CD4-positive, alpha-beta T cell (primary cell): ENCODE measurements around the gene PTPRK. TPM values are rescaled to one million over a fixed set of nuclear protein-coding genes. Genes with fewer than 3 reads are reported as not detected.

Source experiments
- ATAC-seq: fragments of 200-7000 bp; cut with Tn5 transposase; one replicate; pipeline ENCODE4 v1.10.0; 2022; ENCODE audit warnings: mild to moderate bottlenecking; ENCODE audit not compliant: poor library complexity
- CTCF ChIA-PET: fragments of 350-600 bp; sonication (Branson Sonifier 250); formaldehyde crosslinking; loops from one replicate; lab custom pipeline; 2021; ENCODE audit warnings: antibody characterized with exemption, inconsistent platforms; lab: Charles Lee
- POLR2A ChIA-PET: fragments of 350-600 bp; sonication (Branson Sonifier 250); formaldehyde crosslinking; loops from one replicate; lab custom pipeline; 2021; ENCODE audit warnings: antibody characterized with exemption, inconsistent platforms; lab: Charles Lee
- DNase-seq, 14 experiments: peaks; one replicate each; pipeline ENCODE4 v3.0.0-alpha.2; 2013 to 2020; ENCODE audit warnings: mixed read lengths in 2 of 14
- H3K27ac ChIP-seq, 2 donors: one replicate each; pipeline versions ENCODE4 v1.5.1 to v1.7.0; 2013; ENCODE audit warnings: low read length in 2 of 2, low read depth in 1 of 2, mild to moderate bottlenecking in 1 of 2
- H3K27me3 ChIP-seq, 2 experiments: 1 replicate in 1 of 2; 2 replicates in 1 of 2; pipeline versions ENCODE4 v1.6.1 to v1.7.0; 2013; ENCODE audit warnings: low read length in 2 of 2, control low read depth in 1 of 2, mild to moderate bottlenecking in 1 of 2, moderate library complexity in 1 of 2; ENCODE audit not compliant: insufficient read depth in 2 of 2, control insufficient read depth in 1 of 2
- H3K36me3 ChIP-seq: one replicate; pipeline ENCODE4 v1.6.1; 2013; ENCODE audit warnings: low read length, control low read depth; ENCODE audit not compliant: insufficient read depth
- H3K4me1 ChIP-seq: one replicate; pipeline ENCODE4 v1.6.1; 2013; ENCODE audit warnings: low read length, control low read depth; ENCODE audit not compliant: insufficient read depth
- H3K4me3 ChIP-seq: one replicate; pipeline ENCODE4 v1.5.1; 2013; ENCODE audit warnings: mild to moderate bottlenecking, low read length, moderate library complexity
- H3K9me3 ChIP-seq, 2 experiments: 1 replicate in 1 of 2; 2 replicates in 1 of 2; pipeline versions ENCODE4 v1.6.1 to v1.7.0; 2013; ENCODE audit warnings: low read length in 2 of 2, mild to moderate bottlenecking in 2 of 2, control low read depth in 1 of 2, moderate library complexity in 1 of 2; ENCODE audit not compliant: control insufficient read depth in 1 of 2, insufficient read depth in 1 of 2
- H3K27ac Mint-ChIP-seq: one replicate; pipeline ENCODE4 v1.8.0; 2020; ENCODE audit warnings: mixed read lengths
- H3K27me3 Mint-ChIP-seq: one replicate; pipeline ENCODE4 v1.8.0; 2021; ENCODE audit warnings: mixed read lengths
- H3K36me3 Mint-ChIP-seq: one replicate; pipeline ENCODE4 v1.8.0; 2021; ENCODE audit warnings: low read depth, mixed read lengths
- H3K4me1 Mint-ChIP-seq: one replicate; pipeline ENCODE4 v1.8.0; 2021; ENCODE audit warnings: low read depth, mixed read lengths
- H3K4me3 Mint-ChIP-seq: one replicate; pipeline ENCODE4 v1.8.0; 2020; ENCODE audit warnings: mild to moderate bottlenecking, mixed read lengths
- H3K9me3 Mint-ChIP-seq: one replicate; pipeline ENCODE4 v1.8.0; 2020; ENCODE audit warnings: mixed read lengths
- CTCF ChIP-seq: fragments of 200-600 bp; IDR thresholded peaks from one replicate; pipeline ENCODE4 v1.8.0; 2022; ENCODE audit warnings: antibody characterized with exemption, mild to moderate bottlenecking
- intact Hi-C, 2 experiments: fragments of 100-400 bp; cut with DNase I in 1 of 2; cut with micrococcal nuclease in 1 of 2; formaldehyde crosslinking; loops; one replicate each; pipeline versions ENCODE4 v1.15.1 to v1.9.0; 2023 to 2025; cut with DNase I, micrococcal nuclease
- total RNA-seq, 174 experiments: library from RNA in 2 of 174; stranded (reverse) in 2 of 174; gene quantifications; one replicate each; pipeline ENCODE4 v1.2.3 and lab custom pipeline; 2021 to 2026

PTPRK gene
- total RNA-seq, 2 experiments from 2014 or later, result 8.4 to 10.3 TPM

GRCh38 chr6:127963495-127963894 is 556.9 kb downstream of the PTPRK start:
- Histone ChIP-seq H3K27me3 (no peaks in the 10 kb centered on the region), H3K9me3 (no peaks in the 10 kb centered on the region), H3K36me3 (no peaks in the 10 kb centered on the region), H3K4me3 (no peak overlapping the region), H3K27ac (no peak overlapping the region), H3K4me1 (peaks cover 5% of the 10 kb centered on the region)
- Mint-ChIP-seq H3K4me3 (no peak overlapping the region), H3K9me3 (peaks cover 7% of the 10 kb centered on the region), H3K4me1 (peaks cover 17% of the 10 kb centered on the region), H3K36me3 (no peaks in the 10 kb centered on the region), H3K27ac (no peak overlapping the region), H3K27me3 (no peaks in the 10 kb centered on the region)
- ATAC-seq (no peak), DNase-seq (no peak)
- intact Hi-C loops, result no loop called here
- POLR2A ChIA-PET, result no interaction called here
- TF ChIP-seq CTCF, result no peak
- CTCF ChIA-PET, result interaction anchor here (1.2 kb wide), 1 partner anchor 23 kb away, joined by 4 read pairs; no protein-coding TSS in a partner anchor

GRCh38 chr6:127959869-127960268 is 560.5 kb downstream of the PTPRK start:
- Histone ChIP-seq H3K36me3 (no peaks in the 10 kb centered on the region), H3K27ac (no peak overlapping the region), H3K27me3 (no peaks in the 10 kb centered on the region), H3K9me3 (no peaks in the 10 kb centered on the region), H3K4me1 (no peaks in the 10 kb centered on the region), H3K4me3 (no peak overlapping the region)
- no peak overlapping the region for H3K27ac Mint-ChIP-seq
- ChIA-PET CTCF (no interaction called here), POLR2A (no interaction called here)
- no peak overlapping the region for H3K4me3 Mint-ChIP-seq
- TF ChIP-seq CTCF, result no peak
- ATAC-seq (no peak), DNase-seq (no peak)
- no peaks in the 10 kb centered on the region for H3K36me3 Mint-ChIP-seq
- H3K9me3 Mint-ChIP-seq, result peaks cover 4% of the 10 kb centered on the region
- H3K4me1 Mint-ChIP-seq, result peaks cover 15% of the 10 kb centered on the region
- no peaks in the 10 kb centered on the region for H3K27me3 Mint-ChIP-seq
- intact Hi-C loops, result loop anchor here in 1 of 2 experiments (2.0 kb wide), 1 partner anchor 17 kb away; no protein-coding TSS in a partner anchor

GRCh38 chr6:127956956-127957355 is 563.4 kb downstream of the PTPRK start:
- POLR2A ChIA-PET, result interaction anchor here (0.6 to 1.9 kb wide), 3 partner anchors 11 to 828 kb away, joined by 3 to 4 read pairs (median 3); no protein-coding TSS in a partner anchor

More at GRCh38 chr6:127956956-127957355, 563.4 kb downstream of the PTPRK start:
- Mint-ChIP-seq H3K36me3 (no peaks in the 10 kb centered on the region), H3K27ac (no peak overlapping the region), H3K4me3 (no peak overlapping the region), H3K9me3 (peaks cover 4% of the 10 kb centered on the region), H3K27me3 (no peaks in the 10 kb centered on the region), H3K4me1 (peaks cover 36% of the 10 kb centered on the region)
- DNase-seq (no peak), ATAC-seq (no peak)
- intact Hi-C loops, result no loop called here
- no peaks in the 10 kb centered on the region for H3K9me3 ChIP-seq
- H3K27ac ChIP-seq, result no peak overlapping the region
- H3K27me3 ChIP-seq, result no peaks in the 10 kb centered on the region
- no peak overlapping the region for H3K4me3 ChIP-seq
- CTCF ChIA-PET, result no interaction called here
- no peaks in the 10 kb centered on the region for H3K36me3 ChIP-seq
- TF ChIP-seq CTCF, result no peak
- peaks cover 11% of the 10 kb centered on the region for H3K4me1 ChIP-seq
